Esophagus (tissue), 2 donors: Measurements from ENCODE around the gene TP53. TPM values are rescaled to one million over a fixed set of nuclear protein-coding genes. Genes with fewer than 3 reads are reported as not detected.
A peak's percentile ranks its signal among the peaks of the same experiment; 100 is the strongest.

ENCODE experiments used
- H3K27ac ChIP-seq, 2 donors: one replicate each; pipeline ENCODE4 v1.5.1; 2013; ENCODE audit warnings: low read depth in 2 of 2, mild to moderate bottlenecking in 2 of 2, inconsistent platforms in 1 of 2, low read length in 1 of 2, moderate library complexity in 1 of 2
- H3K27me3 ChIP-seq, 2 donors: one replicate each; pipeline ENCODE4 v1.6.1; 2013; ENCODE audit warnings: low read length in 2 of 2, control low read depth in 1 of 2, mild to moderate bottlenecking in 1 of 2; ENCODE audit not compliant: insufficient read depth in 2 of 2, control insufficient read depth in 1 of 2
- H3K36me3 ChIP-seq, 2 donors: one replicate each; pipeline ENCODE4 v1.6.1; 2013; ENCODE audit warnings: low read length in 1 of 2; ENCODE audit not compliant: control insufficient read depth in 2 of 2, insufficient read depth in 2 of 2
- H3K4me1 ChIP-seq, 2 donors: one replicate each; pipeline ENCODE4 v1.6.1; 2013; ENCODE audit warnings: low read length in 1 of 2; ENCODE audit not compliant: control insufficient read depth in 2 of 2, insufficient read depth in 2 of 2
- H3K4me3 ChIP-seq, 2 donors: one replicate each; pipeline ENCODE4 v1.5.1; 2013; ENCODE audit warnings: low read length in 2 of 2, mild to moderate bottlenecking in 2 of 2, low read depth in 1 of 2, moderate library complexity in 1 of 2
- H3K9me3 ChIP-seq, 2 donors: one replicate each; pipeline ENCODE4 v1.6.1; 2013; ENCODE audit warnings: mild to moderate bottlenecking in 2 of 2, low read depth in 1 of 2, low read length in 1 of 2, moderate library complexity in 1 of 2; ENCODE audit not compliant: control insufficient read depth in 2 of 2, insufficient read depth in 1 of 2
- WGBS, 2 donors: extraction: QIAGEN DNeasy Blood & Tissue Kit; methylation state at CpG; one replicate each; pipeline ENCODE4 v1.1.7; 2013; 5-methylcytosine and 5-hydroxymethylcytosine counted together
- polyA plus RNA-seq, 2 donors: library from polyadenylated mRNA; stranded (reverse); fragments of 200-250 nt; gene quantifications; one replicate each; pipeline ENCODE4 v1.2.3, GENCODE V29; 2013
- donor health status: healthy with polysubstance abuse.
- donor health status: Bipolar disorder and iron deficiency.

TP53 gene
- polyA plus RNA-seq, 2 donors, result 20.5 to 22.3 TPM

GRCh38 chr17:7697828-7698588 is 10.7 kb upstream of the TP53 start:
- H3K27me3 ChIP-seq, result no peaks in the 10 kb centered on the region
- no peaks in the 10 kb centered on the region for H3K9me3 ChIP-seq
- H3K4me1 ChIP-seq, result no peaks in the 10 kb centered on the region
- peaks cover 11 to 12% of the 10 kb centered on the region in 2 donors for H3K36me3 ChIP-seq
- WGBS, 2 donors, result 93 to 97% methylated on average over 4 of the region's 4 CpGs
- no peak overlapping the region for H3K27ac ChIP-seq
- H3K4me3 ChIP-seq, result no peak overlapping the region

- Histone ChIP-seq H3K4me1 (no peaks in the 10 kb centered on the region), H3K4me3 (no peak overlapping the region), H3K27me3 (no peaks in the 10 kb centered on the region), H3K36me3 (peaks cover 2 to 3% of the 10 kb centered on the region in 2 donors), H3K9me3 (no peaks in the 10 kb centered on the region), H3K27ac (no peak overlapping the region)
- 96 to 97% methylated on average over 10 of the region's 10 CpGs for WGBS, 2 donors
Measured at GRCh38 chr17:7695586-7695985, 8.3 kb upstream of the TP53 start.

GRCh38 chr17:7688808-7689316 is 1.6 kb upstream of the TP53 start:
- Histone ChIP-seq H3K27ac (peak overlapping the region in 1 of 2 donors; percentile 65), H3K9me3 (no peaks in the 10 kb centered on the region)

DNA sequence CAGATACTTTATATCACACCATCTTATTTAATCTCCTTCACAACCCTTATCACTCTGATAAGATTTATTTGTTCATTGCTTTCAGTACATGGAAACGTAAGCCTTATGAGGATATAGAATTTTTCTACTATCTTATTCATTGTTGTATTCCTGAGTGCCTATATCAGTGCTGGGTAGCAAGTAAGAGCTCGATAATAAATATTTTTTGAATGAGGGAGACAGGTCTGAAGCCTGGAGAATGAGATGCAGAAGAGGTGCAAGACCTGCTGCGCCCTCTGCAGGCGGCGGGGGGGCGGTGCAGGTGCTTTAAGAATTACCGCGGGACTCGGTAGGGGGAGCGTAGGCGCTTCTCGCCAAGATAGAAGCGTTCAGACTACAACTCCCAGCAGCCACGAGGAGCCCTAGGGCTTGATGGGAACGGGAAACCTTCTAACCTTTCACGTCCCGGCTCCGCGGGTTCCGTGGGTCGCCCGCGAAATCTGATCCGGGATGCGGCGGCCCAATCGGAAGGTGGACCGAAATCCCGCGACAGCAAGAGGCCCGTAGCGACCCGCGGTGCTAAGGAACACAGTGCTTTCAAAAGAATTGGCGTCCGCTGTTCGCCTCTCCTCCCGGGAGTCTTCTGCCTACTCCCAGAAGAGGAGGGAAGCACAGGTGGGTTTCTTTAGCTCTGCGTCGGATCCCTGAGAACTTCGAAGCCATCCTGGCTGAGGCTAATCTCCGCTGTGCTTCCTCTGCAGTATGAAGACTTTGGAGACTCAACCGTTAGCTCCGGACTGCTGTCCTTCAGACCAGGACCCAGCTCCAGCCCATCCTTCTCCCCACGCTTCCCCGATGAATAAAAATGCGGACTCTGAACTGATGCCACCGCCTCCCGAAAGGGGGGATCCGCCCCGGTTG is 868 bp upstream of the TP53 start, which contains the start of gene WRAP53:
TSS of gene WRAP53 (plus strand) at position 570 of the 900 bp plus-strand sequence. CDS start at position 742, 172 bp downstream.
- peaks cover 0 to 6% of the 10 kb centered on the region in 2 donors for H3K4me1 ChIP-seq
- no peaks in the 10 kb centered on the region for H3K9me3 ChIP-seq
- peak within 1 kb of the TSS; percentile 71 to 98 for H3K4me3 ChIP-seq
- 0% methylated on average over 51 of the region's 51 CpGs for WGBS, 2 donors
- H3K27me3 ChIP-seq, result no peaks in the 10 kb centered on the region
- H3K27ac ChIP-seq, result peak within 1 kb of the TSS; percentile 98 to 100
- H3K36me3 ChIP-seq, result peaks cover 0 to 3% of the 10 kb centered on the region in 2 donors

More at GRCh38 chr17:7688808-7689316, 1.6 kb upstream of the TP53 start:
- WGBS, 2 donors, result 11 to 13% methylated on average over 13 of the region's 13 CpGs
- H3K36me3 ChIP-seq, result peaks cover 0 to 3% of the 10 kb centered on the region in 2 donors
- H3K4me1 ChIP-seq, result peaks cover 0 to 6% of the 10 kb centered on the region in 2 donors
- no peaks in the 10 kb centered on the region for H3K27me3 ChIP-seq
- H3K4me3 ChIP-seq, result peak overlapping the region; percentile 60 to 67

DNA sequence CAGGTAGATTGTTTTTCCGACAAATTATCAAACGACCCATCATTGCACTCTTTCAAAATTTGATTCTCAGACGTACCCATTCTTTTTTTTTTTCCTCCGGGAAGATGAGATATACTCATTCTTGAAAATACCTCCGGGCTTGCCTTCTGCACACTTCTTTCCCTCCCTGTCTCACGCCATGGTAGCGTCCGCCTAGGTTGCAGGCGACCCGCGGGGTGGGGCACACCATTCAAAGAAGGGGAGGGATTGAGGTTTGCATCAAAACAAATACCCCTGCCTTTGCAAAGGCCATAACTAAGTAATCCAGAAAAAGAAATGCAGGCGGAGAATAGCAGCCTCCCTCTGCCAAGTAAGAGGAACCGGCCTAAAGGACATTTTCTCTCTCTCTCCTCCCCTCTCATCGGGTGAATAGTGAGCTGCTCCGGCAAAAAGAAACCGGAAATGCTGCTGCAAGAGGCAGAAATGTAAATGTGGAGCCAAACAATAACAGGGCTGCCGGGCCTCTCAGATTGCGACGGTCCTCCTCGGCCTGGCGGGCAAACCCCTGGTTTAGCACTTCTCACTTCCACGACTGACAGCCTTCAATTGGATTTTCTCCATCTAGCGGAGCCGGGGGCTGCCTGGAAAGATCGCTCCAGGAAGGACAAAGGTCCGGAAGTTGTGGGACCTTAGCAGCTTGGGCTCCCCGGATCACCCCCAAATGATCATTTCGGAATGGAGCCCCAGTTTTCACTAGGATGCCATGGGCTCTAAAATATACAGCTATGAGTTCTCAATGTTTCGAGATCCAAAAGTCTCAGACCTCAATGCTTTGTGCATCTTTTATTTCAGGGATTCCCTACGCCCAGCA is 843 bp downstream of the TP53 start:
- H3K4me1 ChIP-seq, result peaks cover 0 to 6% of the 10 kb centered on the region in 2 donors
- no peaks in the 10 kb centered on the region for H3K9me3 ChIP-seq
- 0 to 1% methylated on average over 30 of the region's 30 CpGs for WGBS, 2 donors
- H3K36me3 ChIP-seq, result peaks cover 0 to 3% of the 10 kb centered on the region in 2 donors
- H3K27ac ChIP-seq, result peak overlapping the region; percentile 98 to 100
- no peaks in the 10 kb centered on the region for H3K27me3 ChIP-seq
- H3K4me3 ChIP-seq, result peak overlapping the region; percentile 71 to 98

DNA sequence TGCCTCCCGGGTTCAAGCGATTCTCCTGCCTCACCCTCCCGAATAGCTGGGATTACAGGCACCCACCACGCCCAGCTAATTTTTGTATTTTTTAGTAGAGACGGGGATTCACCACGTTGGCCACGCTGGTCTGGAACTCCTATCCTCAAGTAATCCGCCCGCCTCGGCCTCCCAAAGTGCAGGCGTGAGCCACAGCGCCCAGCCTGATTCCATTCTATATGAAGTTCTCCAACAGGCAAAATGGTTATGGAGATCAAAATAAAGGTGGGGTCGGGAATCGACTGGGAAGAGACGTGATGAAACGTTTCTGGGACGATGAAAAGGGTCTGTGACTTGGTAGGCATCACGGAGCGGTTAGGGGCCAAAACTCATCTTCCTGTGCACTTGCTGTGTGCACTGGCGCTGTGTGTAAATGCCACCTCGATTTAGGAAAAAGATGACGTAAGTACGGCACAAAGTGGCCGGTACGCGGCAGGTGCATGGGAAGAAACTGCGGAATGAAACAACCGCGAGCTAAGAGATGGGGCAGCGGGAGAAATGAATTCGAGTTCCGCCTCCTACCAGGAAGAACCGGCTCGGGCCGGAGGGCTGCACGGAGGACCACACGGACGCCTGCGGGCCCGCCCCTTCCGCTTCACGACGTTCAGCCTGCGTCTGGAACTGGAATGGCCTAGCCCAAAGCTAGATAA is 1.6 kb downstream of the TP53 start:
- Histone ChIP-seq H3K4me1 (peaks cover 0 to 6% of the 10 kb centered on the region in 2 donors), H3K27ac (peak overlapping the region; percentile 98 to 100), H3K9me3 (no peaks in the 10 kb centered on the region), H3K4me3 (peak overlapping the region; percentile 71 to 98), H3K36me3 (peaks cover 0 to 3% of the 10 kb centered on the region in 2 donors), H3K27me3 (no peaks in the 10 kb centered on the region)
- 4% methylated on average over 44 of the region's 44 CpGs for WGBS, 2 donors

DNA sequence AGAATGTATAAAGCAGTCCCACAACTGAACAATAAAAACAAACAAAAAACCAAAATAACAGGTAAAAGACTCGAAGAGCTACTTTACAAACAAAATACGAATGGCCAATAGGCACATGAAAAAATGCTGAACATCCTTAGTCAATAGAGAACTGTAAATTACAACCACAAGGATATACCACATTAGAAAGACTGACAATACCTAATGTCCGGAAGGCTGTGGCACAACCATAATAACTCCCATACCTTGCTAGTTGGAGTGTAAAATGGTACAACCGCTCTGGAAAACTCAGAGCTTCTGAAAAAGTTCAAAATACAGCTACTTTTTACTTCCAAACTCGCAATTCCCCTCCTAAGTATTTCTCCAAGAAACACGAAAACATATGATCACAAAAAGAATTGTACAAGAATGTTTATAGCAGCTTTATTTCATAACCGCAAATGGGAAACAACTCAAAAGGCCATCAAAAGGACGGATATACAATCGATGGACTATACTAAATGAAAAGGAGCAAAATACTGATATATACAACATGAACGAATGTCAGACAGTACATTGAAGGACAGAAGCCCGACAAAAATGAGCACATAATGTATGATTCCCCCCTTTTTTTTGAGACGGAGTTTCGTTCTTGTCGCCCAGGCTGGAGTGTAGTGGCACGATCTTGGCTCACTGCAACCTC is 2.3 kb downstream of the TP53 start:
- 36 to 39% methylated on average over 15 of the region's 15 CpGs for WGBS, 2 donors
- H3K36me3 ChIP-seq, result no peaks in the 10 kb centered on the region
- H3K9me3 ChIP-seq, result no peaks in the 10 kb centered on the region
- H3K27ac ChIP-seq, result peak overlapping the region; percentile 98 to 100
- no peaks in the 10 kb centered on the region for H3K27me3 ChIP-seq
- peaks cover 0 to 6% of the 10 kb centered on the region in 2 donors for H3K4me1 ChIP-seq
- H3K4me3 ChIP-seq, result peak overlapping the region; percentile 71 to 98

DNA sequence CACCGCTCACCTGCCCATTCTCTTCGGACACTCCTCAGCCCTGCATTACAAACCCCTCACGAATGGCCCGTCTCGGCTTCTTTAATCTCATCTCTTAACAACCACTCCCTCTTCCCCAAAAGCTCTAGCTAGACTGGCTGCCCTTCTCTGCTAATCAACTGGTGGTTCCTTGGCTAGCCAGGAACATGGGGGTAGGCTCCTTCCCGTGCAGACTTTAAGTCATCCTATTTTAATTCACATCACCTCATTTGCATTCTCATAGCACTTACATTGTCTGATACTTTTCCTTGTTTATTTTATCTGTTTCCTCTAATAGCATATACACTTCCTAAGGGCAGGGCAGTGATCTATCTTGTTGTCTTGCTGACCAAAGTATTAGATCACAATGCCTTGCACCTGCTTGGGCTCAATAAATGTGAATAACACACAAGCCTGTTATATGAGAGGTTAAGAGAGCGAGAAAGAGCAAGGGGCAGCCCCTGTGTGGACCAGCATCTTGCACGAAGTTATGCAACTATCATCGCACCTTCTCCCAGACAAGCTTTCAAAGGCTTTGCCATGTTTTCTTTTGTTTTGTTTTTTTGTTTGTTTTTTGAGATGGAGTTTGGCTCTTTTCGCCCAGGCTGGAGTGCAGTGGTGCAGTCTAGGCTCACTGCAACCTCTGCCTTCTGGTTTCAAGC is 9.8 kb downstream of the TP53 start:
- WGBS, 2 donors, result 83 to 84% methylated on average over 10 of the region's 10 CpGs
- peaks cover 19 to 21% of the 10 kb centered on the region in 2 donors for H3K36me3 ChIP-seq
- no peaks in the 10 kb centered on the region for H3K4me1 ChIP-seq
- H3K27me3 ChIP-seq, result no peaks in the 10 kb centered on the region
- H3K4me3 ChIP-seq, result no peak overlapping the region
- no peak overlapping the region for H3K27ac ChIP-seq
- H3K9me3 ChIP-seq, result peaks cover 0 to 6% of the 10 kb centered on the region in 2 donors
